ENCODE data around the gene PLXNB3. TPM values are rescaled to one million over a fixed set of nuclear protein-coding genes. Genes with fewer than 3 reads are reported as not detected.

The PLXNB3 gene
- total RNA-seq, 4 donors from 2014 or later, result 2.7 to 25.6 (median 7.6) TPM

- H3K9me3 ChIP-seq, result no peaks in the 10 kb centered on the region
- no peak overlapping the region for H3K4me3 ChIP-seq
- no peaks in the 10 kb centered on the region for H3K27me3 ChIP-seq
- peak in 1 of 3 donors; percentile 23 for DNase-seq
- TF ChIP-seq CTCF (IDR thresholded peaks at IDR 0.05) (no peak), POLR2A (IDR thresholded peaks at IDR 0.05) (no peak)
- no peak overlapping the region for H3K27ac ChIP-seq
- H3K36me3 ChIP-seq, result no peaks in the 10 kb centered on the region
- no peaks in the 10 kb centered on the region for H3K4me1 ChIP-seq
These were observed 634 bp upstream of the PLXNB3 start for GRCh38 chrX:153763298-153763932.

- no peaks in the 10 kb centered on the region for H3K9me3 ChIP-seq
- no peak for TF ChIP-seq POLR2A (IDR thresholded peaks at IDR 0.05)
- peak overlapping the region in 1 of 4 donors; percentile 5 for H3K27ac ChIP-seq
- H3K4me3 ChIP-seq, result no peak overlapping the region
- no peaks in the 10 kb centered on the region for H3K36me3 ChIP-seq
- H3K27me3 ChIP-seq, result no peaks in the 10 kb centered on the region
- DNase-seq, result peak in 1 of 3 donors; percentile 20
- H3K4me1 ChIP-seq, result no peaks in the 10 kb centered on the region
These were observed 713 bp downstream of the PLXNB3 start for GRCh38 chrX:153764786-153765137.

DNA sequence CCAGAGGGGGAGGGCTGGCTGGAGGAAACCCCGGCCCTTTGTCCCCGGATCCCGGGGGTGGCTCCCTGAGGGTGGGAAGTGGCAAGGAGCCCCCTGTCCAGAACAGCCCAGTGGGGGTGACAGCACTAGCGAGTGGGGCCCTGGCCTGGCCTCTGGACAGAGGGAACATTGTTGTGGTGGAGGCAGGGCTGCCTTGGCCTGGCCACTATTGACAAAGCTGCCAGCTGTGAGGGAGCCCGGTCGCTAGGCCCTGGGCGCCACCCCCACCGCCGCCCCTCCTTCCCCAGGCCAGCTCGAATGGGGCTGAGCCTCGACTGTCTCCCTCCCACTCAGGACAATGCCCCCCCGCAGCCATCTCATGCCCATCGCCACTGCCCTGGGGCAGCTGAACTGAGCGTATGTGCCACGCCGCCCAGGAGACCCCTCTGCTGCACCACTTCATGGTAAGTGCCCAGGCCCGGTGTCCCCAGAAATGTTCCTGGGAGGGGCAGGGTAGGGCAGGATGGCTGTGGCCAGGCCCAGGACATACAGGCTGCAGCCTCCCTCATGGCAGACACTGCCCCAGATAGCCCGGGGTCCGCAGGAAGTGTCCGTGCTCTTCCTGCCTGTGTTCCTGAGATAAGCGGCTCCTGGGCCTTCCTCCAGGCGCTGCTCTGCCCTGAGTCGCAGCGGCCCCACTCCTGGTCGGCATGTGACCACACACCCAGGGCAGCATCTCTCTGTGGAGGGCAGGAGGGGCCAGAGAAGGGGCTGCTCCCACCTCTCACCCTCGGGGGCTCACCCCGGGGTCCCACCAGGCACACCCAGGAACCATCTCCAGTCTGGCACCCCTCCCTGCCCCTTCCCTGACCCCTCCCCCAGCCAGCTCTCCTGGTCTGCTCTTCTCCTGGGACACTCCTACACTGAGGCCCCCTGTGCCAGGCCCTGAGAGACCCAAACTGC lies 1.4 kb downstream of the PLXNB3 start:
- H3K27ac ChIP-seq, result peak overlapping the region in 1 of 4 donors; percentile 59
- H3K36me3 ChIP-seq, result no peaks in the 10 kb centered on the region
- no peak for TF ChIP-seq CTCF (IDR thresholded peaks at IDR 0.05)
- TF ChIP-seq POLR2A (IDR thresholded peaks at IDR 0.05), result no peak
- no peaks in the 10 kb centered on the region for H3K4me1 ChIP-seq
- no peaks in the 10 kb centered on the region for H3K27me3 ChIP-seq
- peak in 1 of 3 donors; percentile 28 for DNase-seq
- H3K4me3 ChIP-seq, result no peak overlapping the region
- H3K9me3 ChIP-seq, result no peaks in the 10 kb centered on the region

DNA sequence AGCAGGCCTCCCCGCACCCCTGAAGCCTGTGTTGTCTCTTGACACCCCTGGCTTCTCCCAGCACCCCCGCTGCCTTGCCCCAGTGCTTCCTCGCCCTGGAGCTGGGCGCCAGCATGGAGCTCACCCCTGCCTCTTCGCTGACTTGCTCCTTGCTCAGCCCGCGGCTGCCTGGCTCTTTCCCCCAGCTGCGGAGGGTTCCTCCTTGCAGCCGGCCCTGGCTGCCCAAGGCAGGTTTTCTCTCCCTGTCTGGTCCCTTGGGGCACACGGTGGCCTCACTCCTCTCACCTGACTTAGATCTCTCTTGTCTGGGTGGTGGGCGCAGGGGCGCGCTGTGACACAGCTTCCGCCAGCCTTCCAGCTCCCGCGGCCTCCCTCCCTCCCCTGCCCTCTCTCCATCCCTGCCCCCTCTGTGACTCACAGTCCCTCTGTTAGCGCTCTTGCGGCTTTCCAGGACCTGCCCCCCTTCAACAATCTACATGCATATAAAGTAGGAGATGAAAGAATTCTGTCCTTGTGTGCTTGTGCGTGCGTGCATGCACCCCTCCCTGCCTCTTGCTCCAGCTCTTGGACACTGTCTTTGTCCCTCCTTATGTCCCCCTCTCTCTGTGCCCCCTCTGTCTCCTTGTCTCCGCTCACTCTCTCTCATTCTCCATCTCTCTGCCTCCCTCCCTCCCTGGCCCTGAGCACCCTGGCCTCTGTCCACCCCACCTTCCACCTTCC lies 2.2 kb downstream of the PLXNB3 start:
- Histone ChIP-seq H3K27me3 (no peaks in the 10 kb centered on the region), H3K4me1 (no peaks in the 10 kb centered on the region), H3K4me3 (no peak overlapping the region), H3K27ac (peak overlapping the region in 1 of 4 donors; percentile 59), H3K9me3 (no peaks in the 10 kb centered on the region), H3K36me3 (no peaks in the 10 kb centered on the region)
- peak in 1 of 3 donors; percentile 36 for DNase-seq
- no peak for TF ChIP-seq POLR2A (IDR thresholded peaks at IDR 0.05)

- Histone ChIP-seq H3K27ac (no peak overlapping the region), H3K4me1 (no peaks in the 10 kb centered on the region), H3K36me3 (no peaks in the 10 kb centered on the region), H3K9me3 (no peaks in the 10 kb centered on the region), H3K4me3 (no peak overlapping the region), H3K27me3 (no peaks in the 10 kb centered on the region)
- TF ChIP-seq POLR2A (IDR thresholded peaks at IDR 0.05) (no peak), CTCF (IDR thresholded peaks at IDR 0.05) (no peak)
- peak in 1 of 3 donors; percentile 37 for DNase-seq
These were observed 3.0 kb downstream of the PLXNB3 start for GRCh38 chrX:153766871-153767673.

DNA sequence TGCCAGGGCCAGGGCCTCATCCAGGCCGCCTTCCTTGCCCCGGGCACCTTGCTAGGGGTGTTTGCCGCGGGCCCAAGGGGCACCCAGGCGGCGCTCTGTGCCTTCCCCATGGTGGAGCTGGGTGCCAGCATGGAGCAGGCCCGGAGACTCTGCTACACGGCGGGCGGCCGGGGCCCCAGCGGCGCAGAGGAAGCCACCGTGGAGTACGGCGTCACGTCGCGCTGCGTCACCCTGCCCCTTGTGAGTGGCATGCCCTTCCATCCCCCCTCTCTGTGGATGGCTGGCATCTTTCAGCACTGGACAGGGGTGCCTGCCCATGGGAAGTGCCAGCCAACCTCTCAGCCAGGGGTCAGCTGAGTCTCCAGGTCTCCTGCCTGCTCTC lies 3.6 kb downstream of the PLXNB3 start:
- no peaks in the 10 kb centered on the region for H3K36me3 ChIP-seq
- no peaks in the 10 kb centered on the region for H3K4me1 ChIP-seq
- H3K27me3 ChIP-seq, result no peaks in the 10 kb centered on the region
- no peaks in the 10 kb centered on the region for H3K9me3 ChIP-seq
- TF ChIP-seq POLR2A (IDR thresholded peaks at IDR 0.05), result no peak
- no peak for TF ChIP-seq CTCF (IDR thresholded peaks at IDR 0.05)
- H3K27ac ChIP-seq, result no peak overlapping the region
- no peak for DNase-seq
- no peak overlapping the region for H3K4me3 ChIP-seq
